Lower leg skin (tissue), 4 donors: ENCODE measurements around the gene TANK. TPM values are rescaled to one million over a fixed set of nuclear protein-coding genes. Genes with fewer than 3 reads are reported as not detected.
"Not testable (repeated sequence)": the region's sequence is repeated elsewhere in the genome, so short reads cannot be mapped to it uniquely, and the experiment has no call there.

ENCODE experiments used
- DNase-seq, 2 donors: peaks; one replicate each; pipeline ENCODE4 v3.0.0-alpha.2; 2019; ENCODE audit warnings: low spot score in 2 of 2
- H3K4me3 ChIP-seq: fragments of 200-600 bp; sonication (generic); 2 replicates; pipeline ENCODE4 v1.5.1; 2017; ENCODE audit warnings: mild to moderate bottlenecking, low read depth; ENCODE audit not compliant: poor library complexity, severe bottlenecking
- CTCF ChIP-seq, 3 donors: fragments of 450-650 bp; IDR thresholded peaks; one replicate each; pipeline ENCODE4 v1.5.1; 2016; ENCODE audit warnings: antibody characterized with exemption in 3 of 3, mild to moderate bottlenecking in 3 of 3, moderate library complexity in 2 of 3
- POLR2A ChIP-seq, 2 donors: fragments of 450-650 bp; IDR thresholded peaks; one replicate each; pipeline ENCODE4 v1.6.1; 2016 to 2017; ENCODE audit warnings: antibody characterized with exemption in 2 of 2, mild to moderate bottlenecking in 1 of 2, moderate library complexity in 1 of 2
- WGBS, 2 donors: methylation state at CpG; one replicate each; pipeline ENCODE4 v1.1.5; 2018; 5-methylcytosine and 5-hydroxymethylcytosine counted together
- intact Hi-C: fragments of 100-400 bp; cut with DNase I; formaldehyde crosslinking; loops from one replicate; pipeline ENCODE4 v1.15.0; 2023; ENCODE audit warnings: low total_unique reads
- total RNA-seq, 4 donors: library from RNA; depleted of rRNA; stranded (reverse); fragments of >200 nt; gene quantifications; one replicate each; pipeline ENCODE4 v1.1.0, GENCODE V29; 2016

The TANK gene
- total RNA-seq, 4 donors from 2014 or later: 81.6 to 89.8 (median 88.0) TPM

- no peak for TF ChIP-seq POLR2A (IDR thresholded peaks at IDR 0.05)
- no peak for TF ChIP-seq CTCF (IDR thresholded peaks at IDR 0.05)
- WGBS, 2 donors: 92 to 94% methylated on average over 8 of the region's 8 CpGs
- no peak overlapping the region for H3K4me3 ChIP-seq
- no peak for DNase-seq
- intact Hi-C loops: no loop called here
Measured at GRCh38 chr2:161130354-161130753, 29.9 kb upstream of the TANK start.

- no peak overlapping the region for H3K4me3 ChIP-seq
- no peak for DNase-seq
- intact Hi-C loops: no loop called here
- 73 to 81% methylated on average over 4 of the region's 4 CpGs for WGBS, 2 donors
- no peak for TF ChIP-seq POLR2A (IDR thresholded peaks at IDR 0.05)
- TF ChIP-seq CTCF (IDR thresholded peaks at IDR 0.05): no peak
Measured at GRCh38 chr2:161131074-161131680, 29.1 kb upstream of the TANK start.

- 86 to 91% methylated on average over 1 of the region's 1 CpG for WGBS, 2 donors
- intact Hi-C loops: no loop called here
- no peak for DNase-seq
- TF ChIP-seq CTCF (IDR thresholded peaks at IDR 0.05) (no peak), POLR2A (IDR thresholded peaks at IDR 0.05) (no peak)
- H3K4me3 ChIP-seq: no peak overlapping the region
Measured at GRCh38 chr2:161131804-161132203, 28.4 kb upstream of the TANK start.

- H3K4me3 ChIP-seq, DNase-seq, intact Hi-C loops: not testable (repeated sequence)
- 93 to 96% methylated on average over 5 of the region's 5 CpGs for WGBS, 2 donors
Measured at GRCh38 chr2:161132384-161132783, 27.8 kb upstream of the TANK start.

- 93 to 94% methylated on average over 6 of the region's 6 CpGs for WGBS, 2 donors
- H3K4me3 ChIP-seq: no peak overlapping the region
- intact Hi-C loops: no loop called here
- TF ChIP-seq CTCF (IDR thresholded peaks at IDR 0.05): no peak
- no peak for TF ChIP-seq POLR2A (IDR thresholded peaks at IDR 0.05)
- DNase-seq: no peak
Measured at GRCh38 chr2:161133366-161133765, 26.9 kb upstream of the TANK start.

- no peak overlapping the region for H3K4me3 ChIP-seq
- 66% methylated on average over 9 of the region's 9 CpGs for WGBS, 2 donors
- DNase-seq: no peak
- no peak for TF ChIP-seq POLR2A (IDR thresholded peaks at IDR 0.05)
- TF ChIP-seq CTCF (IDR thresholded peaks at IDR 0.05): no peak
- intact Hi-C loops: no loop called here
Measured at GRCh38 chr2:161134547-161135518, 25.4 kb upstream of the TANK start.
